NCI-H2107 treated with DMSO at 0.1 percent for 48 hours (cell line): Measurements from ENCODE around the gene CMKLR1.

ENCODE experiments used
- DNase-seq: peaks from one replicate; lab custom pipeline; 2025; ENCODE audit not compliant: unreplicated experiment; lab: John Stamatoyannopoulos, UW

Gene CMKLR1

GRCh38 chr12:108269224-108269623, 69.9 kb downstream of the CMKLR1 start:
- no peak for DNase-seq

DNA sequence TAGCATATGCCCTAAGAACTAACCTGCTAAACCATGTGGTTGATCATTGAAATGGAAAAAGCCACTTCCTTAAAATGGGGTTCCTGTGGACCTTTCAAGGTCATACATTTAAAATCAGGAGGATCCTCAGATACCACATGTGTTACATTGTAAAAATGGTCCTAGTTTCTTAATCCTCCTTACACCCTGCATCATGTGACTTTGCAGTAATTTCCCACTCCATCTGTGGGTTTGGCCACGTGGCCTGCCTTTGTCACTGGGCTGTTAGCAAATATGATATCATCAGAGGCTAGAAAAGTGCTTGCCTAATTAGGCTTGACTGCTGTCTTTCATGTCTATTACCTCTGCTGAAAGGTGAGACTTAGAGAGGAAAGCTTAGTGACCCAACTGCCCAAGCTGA, 70.7 kb downstream of the CMKLR1 start:
- no peak for DNase-seq

DNA sequence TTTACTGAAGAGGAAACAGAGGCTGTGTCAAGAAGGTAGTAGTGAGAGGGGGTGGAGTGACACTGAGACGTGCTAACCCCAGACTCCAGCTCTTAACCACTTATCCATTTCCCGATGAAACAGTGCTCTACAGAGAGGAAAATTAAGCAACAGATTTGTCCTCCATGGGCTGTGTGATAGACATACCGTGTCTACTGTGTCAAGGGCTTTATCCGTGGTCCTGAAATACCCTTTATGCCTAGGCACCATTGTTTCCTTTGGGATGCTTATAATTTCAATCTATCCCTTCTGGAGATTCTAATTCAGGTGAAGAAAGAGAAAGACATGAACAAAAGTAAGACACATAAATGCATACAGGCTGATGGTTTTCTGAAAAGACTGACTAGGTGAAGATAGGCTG, 71.7 kb downstream of the CMKLR1 start:
- no peak for DNase-seq

- DNase-seq, result no peak
These were observed 73.0 kb downstream of the CMKLR1 start for GRCh38 chr12:108266131-108266530.

GRCh38 chr12:108265505-108265904, 73.6 kb downstream of the CMKLR1 start:
- DNase-seq, result no peak

DNA sequence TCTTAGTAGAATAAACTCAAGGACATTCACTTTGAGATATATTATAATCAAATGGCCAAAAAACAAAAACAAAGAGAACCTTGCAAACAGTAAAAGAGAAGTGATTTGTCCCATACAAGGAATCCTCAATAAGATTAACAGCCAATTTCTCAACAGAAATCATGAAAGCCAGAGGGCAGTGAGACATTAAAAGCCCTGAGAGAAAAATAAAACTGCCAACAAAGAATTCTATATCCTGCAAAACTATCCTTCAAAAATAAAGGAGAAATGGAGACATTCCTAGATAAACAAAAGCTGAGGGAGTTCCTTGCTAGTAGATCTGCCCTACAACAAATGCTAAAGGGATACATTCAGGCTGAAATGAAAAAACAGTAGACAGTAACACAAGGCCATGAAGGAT, 78.1 kb downstream of the CMKLR1 start:
- no peak for DNase-seq

GRCh38 chr12:108260039-108260438, 79.1 kb downstream of the CMKLR1 start:
- no peak for DNase-seq

- DNase-seq, result no peak
These were observed 81.5 kb downstream of the CMKLR1 start for GRCh38 chr12:108257610-108258106.

GRCh38 chr12:108257004-108257403, 82.1 kb downstream of the CMKLR1 start:
- no peak for DNase-seq

GRCh38 chr12:108255252-108255602, 83.9 kb downstream of the CMKLR1 start:
- DNase-seq, result no peak

DNA sequence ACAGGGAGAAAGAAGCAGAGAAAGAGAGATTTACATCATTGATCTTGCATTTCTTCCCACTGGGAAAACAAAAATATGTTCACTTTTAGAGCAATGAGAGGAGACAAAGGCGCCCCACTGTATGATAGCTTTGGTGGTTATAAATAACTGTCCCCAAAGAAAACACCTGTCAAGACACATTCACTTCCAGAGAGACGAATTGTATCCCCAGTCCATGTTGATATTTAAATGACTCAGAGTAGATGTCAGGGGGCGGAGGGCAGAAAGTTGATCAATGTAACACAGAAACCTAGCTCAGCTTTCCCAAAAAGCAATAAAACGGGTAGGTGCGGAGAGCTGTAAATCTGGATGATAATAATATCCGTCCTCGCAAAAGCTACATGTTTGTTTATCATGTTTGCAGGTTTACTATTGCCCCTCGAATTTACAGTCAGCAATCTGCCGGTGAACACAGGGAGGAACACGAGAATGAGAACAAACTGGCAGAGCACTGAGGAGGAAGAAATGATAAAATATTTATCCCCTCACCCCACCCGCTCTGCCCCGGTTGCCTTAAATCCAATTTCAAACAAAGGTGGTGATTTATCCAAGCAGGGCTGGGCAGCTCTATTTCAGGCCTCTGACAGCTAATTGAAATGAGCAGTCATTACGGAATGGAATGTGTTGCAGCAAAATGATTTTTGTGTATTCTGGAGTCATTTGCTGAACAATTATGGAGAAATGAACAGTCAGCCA, 84.4 kb downstream of the CMKLR1 start:
- no peak for DNase-seq

DNA sequence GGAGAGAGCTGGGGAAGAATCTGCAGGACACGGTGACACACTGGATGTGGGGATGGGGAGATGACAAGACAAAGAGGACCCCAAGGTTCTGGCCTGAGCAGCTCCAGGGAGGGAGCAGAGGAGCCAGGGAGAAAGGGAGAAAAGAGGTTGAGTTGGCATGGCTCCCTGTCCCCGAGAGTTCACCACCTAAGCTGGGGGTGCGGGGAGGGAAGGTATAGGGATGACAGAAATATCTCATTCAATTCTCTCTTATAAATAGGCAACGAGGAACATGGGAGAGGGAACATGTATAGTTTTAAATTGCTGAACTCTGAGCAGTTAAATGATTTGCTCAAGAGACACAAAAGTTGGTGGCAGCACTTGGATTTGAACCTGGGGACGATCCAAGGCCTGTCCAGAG, 85.1 kb downstream of the CMKLR1 start:
- DNase-seq, result no peak

DNA sequence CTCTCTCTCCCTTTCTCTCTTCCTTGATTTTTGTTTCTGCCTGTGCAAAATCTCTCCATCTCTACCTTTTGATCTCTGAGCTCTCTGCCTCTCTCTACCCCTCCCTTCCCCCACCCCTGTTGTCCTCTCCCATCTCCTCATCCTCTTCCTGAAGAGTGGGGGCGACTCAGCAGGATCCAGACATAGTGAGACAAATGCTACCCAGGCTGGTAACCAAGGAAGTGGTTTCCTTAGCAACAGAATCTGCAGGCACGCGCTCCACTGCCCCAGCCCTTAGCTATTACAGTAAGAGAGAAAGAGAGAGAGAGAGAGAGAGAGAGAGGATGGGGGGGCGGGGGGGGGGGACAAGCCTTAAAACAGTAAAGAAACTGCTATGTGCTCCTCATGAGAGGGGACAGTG, 85.6 kb downstream of the CMKLR1 start:
- no peak for DNase-seq

DNA sequence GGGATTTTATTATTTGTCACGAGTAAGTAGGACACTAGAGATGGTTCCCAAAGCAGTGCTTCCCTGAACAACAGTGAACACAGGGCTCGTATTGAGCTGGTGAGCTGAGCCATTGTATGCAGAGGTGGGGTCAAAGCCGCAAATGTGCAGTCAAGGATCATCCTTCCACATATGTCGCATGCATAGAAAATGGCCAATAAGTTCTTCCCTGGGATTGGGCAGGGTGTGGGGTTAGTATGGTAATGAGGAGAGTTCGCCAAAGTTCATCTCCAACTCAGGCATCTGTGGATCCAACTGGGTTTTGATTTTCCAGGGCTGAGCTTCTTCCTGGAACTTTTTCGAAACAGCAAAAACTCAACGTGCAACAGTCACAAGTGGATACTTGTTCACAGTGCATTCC, 86.6 kb downstream of the CMKLR1 start:
- DNase-seq, result no peak

DNA sequence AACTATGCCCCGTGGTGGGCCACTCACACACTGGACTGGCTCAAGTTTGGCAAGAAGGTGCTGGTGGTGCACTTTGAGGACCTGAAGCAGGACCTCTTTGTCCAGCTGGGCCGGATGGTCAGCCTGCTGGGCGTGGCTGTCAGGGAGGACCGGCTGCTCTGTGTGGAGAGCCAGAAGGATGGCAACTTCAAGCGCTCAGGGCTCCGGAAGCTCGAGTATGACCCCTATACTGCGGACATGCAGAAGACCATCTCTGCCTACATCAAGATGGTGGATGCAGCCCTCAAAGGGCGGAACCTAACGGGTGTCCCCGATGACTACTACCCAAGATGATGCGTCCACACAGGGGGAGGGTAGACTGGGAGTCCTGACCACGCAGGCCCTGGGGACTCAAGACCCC, 91.1 kb downstream of the CMKLR1 start:
- DNase-seq, result no peak

- DNase-seq, result no peak
These were observed 92.0 kb downstream of the CMKLR1 start for GRCh38 chr12:108247130-108247529.

DNA sequence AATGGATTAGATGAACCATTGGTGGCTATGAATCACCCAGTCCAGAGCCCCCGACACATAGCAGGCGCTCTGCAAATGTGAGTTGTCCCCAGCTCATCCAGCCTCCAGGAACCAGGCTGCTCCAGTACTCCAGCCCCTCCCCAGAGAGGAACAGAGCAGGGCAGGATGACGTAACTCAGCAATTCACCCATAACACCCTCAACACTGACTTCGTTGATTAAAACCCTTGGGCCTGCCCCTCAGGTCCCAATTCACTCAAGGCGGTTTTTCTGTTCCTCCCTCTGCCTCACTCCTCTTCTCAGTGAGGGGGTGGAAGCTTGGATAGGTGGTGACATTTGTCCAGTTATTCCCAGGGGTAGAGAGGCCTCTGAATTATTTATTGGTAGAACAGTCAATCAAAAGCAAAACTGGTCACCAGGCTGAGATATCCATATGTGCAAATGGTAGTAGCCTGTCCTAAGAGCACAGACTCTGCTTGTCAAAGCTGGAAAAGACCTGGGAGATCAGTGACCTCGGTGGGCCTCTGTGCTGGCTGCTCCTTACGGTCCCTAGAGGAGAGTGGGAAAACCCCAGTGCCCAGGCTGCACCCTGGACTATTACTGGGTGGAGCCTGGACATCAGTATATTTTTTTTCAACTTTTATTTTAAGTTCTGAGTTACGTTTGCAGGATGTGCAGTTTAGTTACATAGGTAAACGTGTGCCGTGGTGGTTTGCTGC, 97.0 kb downstream of the CMKLR1 start:
- no peak for DNase-seq

- no peak for DNase-seq
These were observed 98.2 kb downstream of the CMKLR1 start for GRCh38 chr12:108240928-108241327.

- no peak for DNase-seq
These were observed 98.9 kb downstream of the CMKLR1 start for GRCh38 chr12:108240027-108240785.

DNA sequence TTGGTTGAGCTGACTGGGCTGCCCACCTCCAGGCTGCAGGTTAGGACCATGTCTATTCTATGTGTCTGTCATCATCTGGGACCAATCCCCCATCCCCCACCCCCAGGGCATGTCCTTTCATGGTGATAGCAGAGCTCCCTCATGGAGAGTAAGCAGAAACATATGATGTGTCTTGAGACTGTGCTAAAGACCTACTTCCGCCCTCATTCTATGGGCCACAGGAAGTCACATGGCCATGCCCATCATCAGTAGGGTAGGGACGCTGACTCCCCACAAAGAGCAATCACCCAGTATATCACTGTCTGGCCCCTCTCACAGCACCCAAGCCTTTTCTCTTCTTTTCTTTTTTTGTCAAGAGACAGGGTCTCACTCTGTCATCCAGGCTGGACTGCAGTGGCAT, 99.7 kb downstream of the CMKLR1 start:
- DNase-seq, result no peak

GRCh38 chr12:108238474-108238873, 100.6 kb downstream of the CMKLR1 start:
- DNase-seq, result no peak
